Measurements from ENCODE around the gene CEBPA.

- TF ChIP-seq RAD21 (IDR thresholded peaks at IDR 0.05; ENCODE audit: low read depth) (no peak), CEBPB (IDR thresholded peaks at IDR 0.05) (no peak), EP300 (IDR thresholded peaks at IDR 0.05; ENCODE audit: borderline replicate concordance) (no peak), TAF1 (IDR thresholded peaks at IDR 0.05; ENCODE audit: low read depth) (no peak), FOXM1 (IDR thresholded peaks at IDR 0.05; ENCODE audit: borderline replicate concordance, low read depth) (no peak), EGR1 (IDR thresholded peaks at IDR 0.05) (no peak)
- TF ChIP-seq, protein P1, sequence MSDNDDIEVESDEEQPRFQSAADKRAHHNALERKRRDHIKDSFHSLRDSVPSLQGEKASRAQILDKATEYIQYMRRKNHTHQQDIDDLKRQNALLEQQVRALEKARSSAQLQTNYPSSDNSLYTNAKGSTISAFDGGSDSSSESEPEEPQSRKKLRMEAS (IDR thresholded peaks at IDR 0.05) = no peak
These were observed 497 bp downstream of the CEBPA start for GRCh38 chr19:33301900-33302174.

All from Ishikawa (cell line).